ENCODE measurements around the gene CDH23. TPM values are rescaled to one million over a fixed set of nuclear protein-coding genes. Genes with fewer than 3 reads are reported as not detected.

CDH23 gene
- total and polyA plus RNA-seq, 2 donors (not counting 1 experiment from before 2014, with no cell fraction given): 0.01 to 0.17 TPM

DNA sequence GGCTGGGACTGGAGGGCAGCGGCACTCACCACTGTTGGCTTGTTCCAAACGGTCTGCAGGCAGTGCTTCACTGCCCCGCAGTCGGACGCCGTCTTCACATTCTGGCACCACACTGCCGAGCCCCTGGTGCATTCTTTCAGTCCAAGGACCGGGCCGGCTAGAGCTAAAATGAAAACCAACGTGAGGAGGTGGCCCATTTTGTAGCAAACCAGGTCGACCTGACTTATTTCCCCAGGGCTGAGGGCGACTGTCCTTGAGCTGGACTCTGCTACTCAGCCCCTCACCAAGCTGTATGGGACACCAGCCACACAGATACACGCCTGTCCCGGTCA lies 437.6 kb downstream of the CDH23 start:
- no peak for DNase-seq (ENCODE audit: low read depth in 2 of 2)
- peaks cover 24% of the 10 kb centered on the region for H3K4me1 ChIP-seq (ENCODE audit: control insufficient read depth, extremely low read depth, insufficient read depth, low read length)

DNA sequence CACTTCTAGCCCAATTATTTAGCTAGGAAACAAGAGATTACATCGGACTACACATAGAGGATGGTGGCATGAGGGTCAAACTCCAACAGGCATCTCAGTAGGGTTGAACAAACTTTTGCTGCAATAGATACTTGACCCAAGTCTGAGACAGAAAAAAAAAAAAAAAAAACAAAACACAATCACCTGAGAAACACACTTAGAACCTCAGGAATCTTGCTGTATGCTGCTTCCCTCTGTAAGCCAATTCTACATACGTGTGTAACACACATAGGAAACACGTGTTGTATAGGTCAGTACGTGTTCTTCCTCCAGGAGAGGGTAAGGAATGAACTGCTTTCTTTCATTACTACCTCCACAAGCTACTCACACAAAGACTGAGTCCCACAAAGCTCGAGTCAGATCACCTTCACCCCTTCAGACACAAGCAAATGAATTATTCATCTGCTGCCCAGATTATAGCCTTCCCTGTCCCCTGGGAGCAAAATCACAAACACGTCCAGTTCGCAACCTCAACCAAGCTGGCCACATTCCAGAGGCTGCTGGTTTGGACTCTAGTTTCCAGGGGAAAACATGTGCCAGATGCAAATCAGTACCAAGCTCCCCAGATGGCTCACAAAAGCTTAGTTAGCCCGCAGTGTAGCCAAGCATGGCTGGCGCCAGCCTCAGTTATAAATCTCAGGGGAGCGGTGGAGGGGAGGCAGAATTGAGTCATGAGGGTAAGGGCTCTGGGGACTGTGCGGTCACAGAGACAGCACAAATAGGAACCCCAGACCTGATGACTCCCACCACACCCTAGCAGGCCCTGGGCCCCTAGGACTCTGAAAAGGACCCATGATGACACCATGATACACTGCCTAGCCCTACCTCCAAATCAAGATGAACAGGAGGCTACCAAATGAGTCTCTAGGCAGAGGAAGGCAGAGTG lies 439.2 kb downstream of the CDH23 start:
- Histone ChIP-seq H3K9me3 (ENCODE audit: control insufficient read depth, insufficient read depth, low read depth, low read length) (no peaks in the 10 kb centered on the region), H2AFZ (ENCODE audit: low read length) (no peak overlapping the region), H3K4me2 (ENCODE audit: extremely low read depth, insufficient read depth, low read length) (peak overlapping the region; percentile 17), H3K79me2 (ENCODE audit: control insufficient read depth, insufficient read depth, low read length) (peaks cover 71% of the 10 kb centered on the region), H3K9ac (ENCODE audit: insufficient read depth, low read length) (no peak overlapping the region), H3K27me3 (ENCODE audit: control insufficient read depth, insufficient read depth, low read length) (no peaks in the 10 kb centered on the region), H3K27ac (ENCODE audit: insufficient read depth, low read length) (peak overlapping the region; percentile 40), H4K20me1 (ENCODE audit: control insufficient read depth, extremely low read depth, insufficient read depth, low read length) (peaks cover 3% of the 10 kb centered on the region), H3K36me3 (ENCODE audit: control insufficient read depth, insufficient read depth, low read length) (peaks cover 14% of the 10 kb centered on the region), H3K4me3 (replicated peaks in 1 of 4; ENCODE audit: control extremely low read depth in 1 of 4, insufficient read depth in 1 of 4, low read depth in 3 of 4, low read length in 4 of 4) (no peak overlapping the region), H3K4me1 (ENCODE audit: control insufficient read depth, extremely low read depth, insufficient read depth, low read length) (peaks cover 36% of the 10 kb centered on the region)
- TF ChIP-seq EZH2 (IDR thresholded peaks at IDR 0.05; ENCODE audit: low read length, missing control alignments): no peak
- TF ChIP-seq, protein P1, sequence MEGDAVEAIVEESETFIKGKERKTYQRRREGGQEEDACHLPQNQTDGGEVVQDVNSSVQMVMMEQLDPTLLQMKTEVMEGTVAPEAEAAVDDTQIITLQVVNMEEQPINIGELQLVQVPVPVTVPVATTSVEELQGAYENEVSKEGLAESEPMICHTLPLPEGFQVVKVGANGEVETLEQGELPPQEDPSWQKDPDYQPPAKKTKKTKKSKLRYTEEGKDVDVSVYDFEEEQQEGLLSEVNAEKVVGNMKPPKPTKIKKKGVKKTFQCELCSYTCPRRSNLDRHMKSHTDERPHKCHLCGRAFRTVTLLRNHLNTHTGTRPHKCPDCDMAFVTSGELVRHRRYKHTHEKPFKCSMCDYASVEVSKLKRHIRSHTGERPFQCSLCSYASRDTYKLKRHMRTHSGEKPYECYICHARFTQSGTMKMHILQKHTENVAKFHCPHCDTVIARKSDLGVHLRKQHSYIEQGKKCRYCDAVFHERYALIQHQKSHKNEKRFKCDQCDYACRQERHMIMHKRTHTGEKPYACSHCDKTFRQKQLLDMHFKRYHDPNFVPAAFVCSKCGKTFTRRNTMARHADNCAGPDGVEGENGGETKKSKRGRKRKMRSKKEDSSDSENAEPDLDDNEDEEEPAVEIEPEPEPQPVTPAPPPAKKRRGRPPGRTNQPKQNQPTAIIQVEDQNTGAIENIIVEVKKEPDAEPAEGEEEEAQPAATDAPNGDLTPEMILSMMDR (conservative IDR thresholded peaks at IDR 0.05 in 1 of 2, IDR thresholded peaks at IDR 0.05 in 1 of 2; ENCODE audit: low read depth in 1 of 2, low read length in 2 of 2): no peak
- peak; percentile 92 to 93 for DNase-seq (ENCODE audit: low read depth in 2 of 2)

More for the DNA sequence above, 437.6 kb downstream of the CDH23 start:
- Histone ChIP-seq H4K20me1 (ENCODE audit: control insufficient read depth, extremely low read depth, insufficient read depth, low read length) (peaks cover 3% of the 10 kb centered on the region), H3K27ac (ENCODE audit: insufficient read depth, low read length) (no peak overlapping the region), H3K27me3 (ENCODE audit: control insufficient read depth, insufficient read depth, low read length) (no peaks in the 10 kb centered on the region), H3K9ac (ENCODE audit: insufficient read depth, low read length) (no peak overlapping the region), H3K4me3 (replicated peaks in 1 of 4; ENCODE audit: control extremely low read depth in 1 of 4, insufficient read depth in 1 of 4, low read depth in 3 of 4, low read length in 4 of 4) (no peak overlapping the region), H2AFZ (ENCODE audit: low read length) (no peak overlapping the region), H3K9me3 (ENCODE audit: control insufficient read depth, insufficient read depth, low read depth, low read length) (no peaks in the 10 kb centered on the region), H3K4me2 (ENCODE audit: extremely low read depth, insufficient read depth, low read length) (no peak overlapping the region), H3K79me2 (ENCODE audit: control insufficient read depth, insufficient read depth, low read length) (peaks cover 58% of the 10 kb centered on the region), H3K36me3 (ENCODE audit: control insufficient read depth, insufficient read depth, low read length) (peaks cover 18% of the 10 kb centered on the region)
- TF ChIP-seq, protein P1 (conservative IDR thresholded peaks at IDR 0.05 in 1 of 2, IDR thresholded peaks at IDR 0.05 in 1 of 2; ENCODE audit: low read depth in 1 of 2, low read length in 2 of 2): no peak
- no peak for TF ChIP-seq EZH2 (IDR thresholded peaks at IDR 0.05; ENCODE audit: low read length, missing control alignments)

DNA sequence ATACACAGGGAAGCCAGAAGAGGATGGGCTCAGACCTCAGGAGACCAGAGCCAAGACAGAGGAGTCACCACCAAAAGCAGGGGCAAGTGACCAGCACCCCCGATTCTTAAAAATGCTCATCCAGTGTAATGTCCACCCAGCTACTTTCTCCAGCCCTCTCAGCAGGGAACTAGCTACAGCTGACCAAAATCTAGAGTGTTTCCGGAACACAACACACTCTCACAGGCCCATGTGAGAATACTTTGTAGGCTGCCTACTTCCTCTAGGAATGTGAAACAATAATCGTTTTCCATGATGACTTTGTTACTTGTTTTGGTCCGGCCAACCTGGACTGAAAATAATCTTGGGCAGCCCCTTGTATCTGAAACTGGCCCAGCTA lies 439.9 kb downstream of the CDH23 start:
- peaks cover 11% of the 10 kb centered on the region for H3K36me3 ChIP-seq (ENCODE audit: control insufficient read depth, insufficient read depth, low read length)
- no peaks in the 10 kb centered on the region for H3K9me3 ChIP-seq (ENCODE audit: control insufficient read depth, insufficient read depth, low read depth, low read length)
- no peak overlapping the region for H2AFZ ChIP-seq (ENCODE audit: low read length)
- H3K27ac ChIP-seq (ENCODE audit: insufficient read depth, low read length): peak overlapping the region; percentile 40
- no peak overlapping the region for H3K9ac ChIP-seq (ENCODE audit: insufficient read depth, low read length)
- peaks cover 38% of the 10 kb centered on the region for H3K4me1 ChIP-seq (ENCODE audit: control insufficient read depth, extremely low read depth, insufficient read depth, low read length)
- no peak overlapping the region for H3K4me3 ChIP-seq (replicated peaks in 1 of 4; ENCODE audit: control extremely low read depth in 1 of 4, insufficient read depth in 1 of 4, low read depth in 3 of 4, low read length in 4 of 4)
- H3K27me3 ChIP-seq (ENCODE audit: control insufficient read depth, insufficient read depth, low read length): no peaks in the 10 kb centered on the region
- DNase-seq (ENCODE audit: low read depth in 2 of 2): peak in 1 of 2 donors; percentile 51
- peaks cover 3% of the 10 kb centered on the region for H4K20me1 ChIP-seq (ENCODE audit: control insufficient read depth, extremely low read depth, insufficient read depth, low read length)
- peaks cover 76% of the 10 kb centered on the region for H3K79me2 ChIP-seq (ENCODE audit: control insufficient read depth, insufficient read depth, low read length)
- H3K4me2 ChIP-seq (ENCODE audit: extremely low read depth, insufficient read depth, low read length): no peak overlapping the region
- no peak for TF ChIP-seq EZH2 (IDR thresholded peaks at IDR 0.05; ENCODE audit: low read length, missing control alignments)
- TF ChIP-seq, protein P1 (conservative IDR thresholded peaks at IDR 0.05 in 1 of 2, IDR thresholded peaks at IDR 0.05 in 1 of 2; ENCODE audit: low read depth in 1 of 2, low read length in 2 of 2): no peak

All from fibroblast of lung (primary cell).